Muscle layer of colon (tissue), 2 donors: ENCODE results near the gene IMMP2L.

Experiments used
- H3K27ac ChIP-seq: one replicate; pipeline ENCODE4 v1.7.0; 2013; ENCODE audit warnings: low read depth, mild to moderate bottlenecking, low read length, moderate library complexity
- H3K27me3 ChIP-seq, 2 donors: one replicate each; pipeline ENCODE4 v1.7.0; 2013; ENCODE audit warnings: low read length in 2 of 2, mild to moderate bottlenecking in 2 of 2; ENCODE audit not compliant: insufficient read depth in 2 of 2, control insufficient read depth in 1 of 2
- H3K36me3 ChIP-seq: one replicate; pipeline ENCODE4 v1.7.0; 2013; ENCODE audit warnings: mild to moderate bottlenecking, low read length; ENCODE audit not compliant: insufficient read depth
- H3K4me1 ChIP-seq: one replicate; pipeline ENCODE4 v1.7.0; 2013; ENCODE audit warnings: mild to moderate bottlenecking, low read length; ENCODE audit not compliant: insufficient read depth
- H3K4me3 ChIP-seq, 2 donors: one replicate each; pipeline ENCODE4 v1.7.0; 2013; ENCODE audit warnings: low read length in 2 of 2, low read depth in 1 of 2, mild to moderate bottlenecking in 1 of 2, moderate library complexity in 1 of 2
- H3K9ac ChIP-seq: one replicate; pipeline ENCODE4 v1.7.0; 2013; ENCODE audit warnings: low read length
- H3K9me3 ChIP-seq: one replicate; pipeline ENCODE4 v1.7.0; 2013; ENCODE audit warnings: mild to moderate bottlenecking, low read length
- donor health status: abdominal sarcoma.
- donor health status: Adenocarcinoma of cecum.

IMMP2L gene

DNA sequence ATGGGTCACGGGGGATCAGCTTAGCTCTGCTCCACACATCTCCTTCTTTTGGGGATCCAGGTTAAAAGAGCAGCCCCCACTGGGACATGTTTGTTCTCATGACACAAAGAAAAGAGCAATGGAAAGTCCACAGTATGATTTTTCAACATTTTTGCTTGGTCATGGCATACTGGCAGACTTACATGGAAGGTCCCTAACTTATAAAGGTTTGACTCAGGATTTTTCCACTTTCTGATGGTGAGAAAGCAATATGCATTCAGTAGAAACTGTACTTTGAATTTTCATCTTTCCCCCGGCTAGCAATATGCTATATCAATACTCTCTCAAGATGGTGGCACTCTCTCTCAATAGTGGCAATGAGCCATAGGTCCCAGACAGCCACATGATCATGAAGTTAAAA lies 699.0 kb downstream of the IMMP2L start:
- Histone ChIP-seq H3K4me3 (no peak overlapping the region), H3K27ac (no peak overlapping the region), H3K9me3 (no peaks in the 10 kb centered on the region), H3K4me1 (peaks cover 2% of the 10 kb centered on the region), H3K36me3 (no peaks in the 10 kb centered on the region), H3K9ac (no peak overlapping the region), H3K27me3 (no peaks in the 10 kb centered on the region)

DNA sequence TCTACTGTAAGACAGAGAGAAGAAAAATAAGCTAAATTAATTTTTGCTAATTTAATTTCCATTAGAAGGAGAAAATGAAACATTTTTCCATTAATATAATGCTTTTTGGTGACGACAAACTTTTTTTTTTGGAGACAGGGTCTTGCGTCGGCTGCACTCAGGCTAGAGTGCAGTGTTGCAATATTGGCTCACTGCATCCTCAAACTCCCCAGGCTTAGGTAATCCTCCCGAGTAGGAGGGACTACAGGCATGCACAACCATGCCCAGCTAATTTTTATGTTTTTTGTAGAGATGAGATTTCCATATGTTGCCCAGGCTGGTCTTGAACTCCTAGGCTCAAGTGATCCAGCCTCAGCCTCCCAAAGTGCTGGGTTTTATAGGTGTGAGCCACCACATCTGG lies 701.1 kb downstream of the IMMP2L start:
- H3K4me1 ChIP-seq, result no peaks in the 10 kb centered on the region
- H3K27me3 ChIP-seq, result no peaks in the 10 kb centered on the region
- H3K4me3 ChIP-seq, result no peak overlapping the region
- H3K27ac ChIP-seq, result no peak overlapping the region
- no peaks in the 10 kb centered on the region for H3K9me3 ChIP-seq
- H3K9ac ChIP-seq, result no peak overlapping the region
- no peaks in the 10 kb centered on the region for H3K36me3 ChIP-seq

GRCh38 chr7:110857106-110857505 lies 705.2 kb downstream of the IMMP2L start:
- Histone ChIP-seq H3K4me3 (no peak overlapping the region), H3K4me1 (no peaks in the 10 kb centered on the region), H3K9me3 (no peaks in the 10 kb centered on the region), H3K9ac (no peak overlapping the region), H3K36me3 (no peaks in the 10 kb centered on the region), H3K27me3 (no peaks in the 10 kb centered on the region), H3K27ac (no peak overlapping the region)

GRCh38 chr7:110856704-110857103 lies 705.6 kb downstream of the IMMP2L start:
- Histone ChIP-seq H3K9me3 (no peaks in the 10 kb centered on the region), H3K4me1 (no peaks in the 10 kb centered on the region), H3K4me3 (no peak overlapping the region), H3K27me3 (no peaks in the 10 kb centered on the region), H3K27ac (no peak overlapping the region), H3K9ac (no peak overlapping the region), H3K36me3 (no peaks in the 10 kb centered on the region)

GRCh38 chr7:110854651-110855050 lies 707.6 kb downstream of the IMMP2L start:
- H3K9me3 ChIP-seq, result no peaks in the 10 kb centered on the region
- H3K27me3 ChIP-seq, result no peaks in the 10 kb centered on the region
- no peak overlapping the region for H3K9ac ChIP-seq
- no peaks in the 10 kb centered on the region for H3K4me1 ChIP-seq
- H3K36me3 ChIP-seq, result no peaks in the 10 kb centered on the region
- no peak overlapping the region for H3K4me3 ChIP-seq
- H3K27ac ChIP-seq, result no peak overlapping the region

DNA sequence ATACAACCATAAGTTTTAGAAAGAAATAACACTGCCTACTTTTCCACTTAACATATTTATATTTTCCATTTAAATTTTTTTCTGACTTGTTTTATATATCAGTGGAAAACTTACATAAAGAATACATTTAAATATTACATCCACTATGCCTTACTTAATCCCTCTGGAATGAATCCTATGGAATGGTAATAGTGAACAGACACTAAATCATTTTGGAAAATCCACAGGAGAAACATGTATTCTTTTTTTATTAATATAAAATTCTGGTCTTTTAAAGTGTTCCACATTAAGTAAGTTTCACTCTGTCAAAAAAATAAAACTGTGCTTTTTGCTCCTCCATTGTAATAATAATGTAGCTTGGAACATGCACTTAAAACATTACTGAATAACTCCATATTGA lies 708.1 kb downstream of the IMMP2L start:
- H3K4me1 ChIP-seq, result no peaks in the 10 kb centered on the region
- H3K9me3 ChIP-seq, result no peaks in the 10 kb centered on the region
- H3K9ac ChIP-seq, result no peak overlapping the region
- no peak overlapping the region for H3K27ac ChIP-seq
- no peak overlapping the region for H3K4me3 ChIP-seq
- no peaks in the 10 kb centered on the region for H3K27me3 ChIP-seq
- H3K36me3 ChIP-seq, result no peaks in the 10 kb centered on the region

- H3K9ac ChIP-seq, result no peak overlapping the region
- no peaks in the 10 kb centered on the region for H3K4me1 ChIP-seq
- H3K27ac ChIP-seq, result no peak overlapping the region
- no peaks in the 10 kb centered on the region for H3K36me3 ChIP-seq
- no peaks in the 10 kb centered on the region for H3K27me3 ChIP-seq
- H3K9me3 ChIP-seq, result no peaks in the 10 kb centered on the region
- H3K4me3 ChIP-seq, result no peak overlapping the region
Observed at GRCh38 chr7:110853263-110853662, 709.0 kb downstream of the IMMP2L start.

GRCh38 chr7:110852156-110852940 lies 709.9 kb downstream of the IMMP2L start:
- no peaks in the 10 kb centered on the region for H3K27me3 ChIP-seq
- no peaks in the 10 kb centered on the region for H3K36me3 ChIP-seq
- H3K4me3 ChIP-seq, result no peak overlapping the region
- no peak overlapping the region for H3K27ac ChIP-seq
- H3K9me3 ChIP-seq, result no peaks in the 10 kb centered on the region
- no peak overlapping the region for H3K9ac ChIP-seq
- H3K4me1 ChIP-seq, result no peaks in the 10 kb centered on the region

- Histone ChIP-seq H3K9me3 (no peaks in the 10 kb centered on the region), H3K27me3 (no peaks in the 10 kb centered on the region), H3K27ac (no peak overlapping the region), H3K4me3 (no peak overlapping the region), H3K4me1 (no peaks in the 10 kb centered on the region), H3K36me3 (no peaks in the 10 kb centered on the region), H3K9ac (no peak overlapping the region)
Observed at GRCh38 chr7:110850224-110850623, 712.1 kb downstream of the IMMP2L start.

DNA sequence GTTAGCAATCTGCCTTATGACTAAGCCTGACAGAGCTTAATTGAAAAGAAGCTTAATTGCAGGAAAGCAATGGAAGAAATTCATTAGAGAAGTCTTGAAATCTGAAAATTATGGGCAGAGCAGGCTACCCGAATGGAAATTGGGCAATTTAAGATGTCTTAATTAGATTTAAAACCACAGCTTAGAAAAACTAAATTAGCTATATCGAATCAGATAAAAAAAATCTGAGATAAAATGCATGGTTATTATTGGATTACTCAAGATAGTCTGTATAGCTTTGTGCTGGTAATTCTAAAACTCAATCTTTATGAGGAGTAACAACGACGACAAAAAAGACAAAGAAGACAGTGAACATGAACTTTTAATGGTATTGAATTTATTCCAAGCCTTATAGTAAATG lies 719.5 kb downstream of the IMMP2L start:
- H3K27me3 ChIP-seq, result no peaks in the 10 kb centered on the region
- no peak overlapping the region for H3K27ac ChIP-seq
- no peaks in the 10 kb centered on the region for H3K4me1 ChIP-seq
- no peak overlapping the region for H3K9ac ChIP-seq
- no peaks in the 10 kb centered on the region for H3K36me3 ChIP-seq
- no peaks in the 10 kb centered on the region for H3K9me3 ChIP-seq
- H3K4me3 ChIP-seq, result no peak overlapping the region

DNA sequence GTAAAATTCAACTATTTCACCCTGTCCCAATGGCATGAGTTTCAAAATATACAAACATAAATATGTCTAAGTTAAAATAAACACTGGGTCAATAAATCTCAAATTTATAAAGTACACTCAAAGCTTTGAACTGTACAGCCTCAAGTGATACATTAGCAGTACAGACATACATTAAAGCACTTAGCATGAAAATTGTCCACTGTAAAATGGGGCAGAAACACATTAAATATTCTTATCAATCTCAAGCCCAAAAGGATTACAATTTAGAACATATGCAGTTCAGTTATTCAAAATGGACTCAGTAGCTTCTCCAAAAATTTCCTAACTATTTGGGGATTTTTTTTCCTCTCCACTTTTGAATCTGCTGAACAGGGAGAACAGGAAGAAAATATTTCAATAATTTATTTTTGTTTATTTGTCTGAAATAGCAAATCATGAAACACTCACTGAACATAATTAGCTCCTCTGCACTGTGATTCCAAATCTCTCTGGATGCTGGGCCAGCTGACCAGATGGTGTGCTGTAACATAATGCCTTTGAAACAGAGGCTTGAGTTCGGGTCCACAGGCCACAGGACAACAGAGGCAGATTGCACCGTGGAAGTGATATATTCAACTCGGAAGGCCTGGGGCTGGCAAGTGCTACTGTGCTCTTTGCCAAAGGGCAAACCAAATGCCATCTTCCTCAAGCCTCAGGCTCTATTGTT lies 720.3 kb downstream of the IMMP2L start:
- H3K36me3 ChIP-seq, result no peaks in the 10 kb centered on the region
- H3K4me3 ChIP-seq, result no peak overlapping the region
- H3K9me3 ChIP-seq, result no peaks in the 10 kb centered on the region
- H3K27ac ChIP-seq, result no peak overlapping the region
- H3K9ac ChIP-seq, result no peak overlapping the region
- no peaks in the 10 kb centered on the region for H3K27me3 ChIP-seq
- no peaks in the 10 kb centered on the region for H3K4me1 ChIP-seq

GRCh38 chr7:110839866-110840265 lies 722.4 kb downstream of the IMMP2L start:
- Histone ChIP-seq H3K9ac (no peak overlapping the region), H3K27me3 (no peaks in the 10 kb centered on the region), H3K9me3 (no peaks in the 10 kb centered on the region), H3K27ac (no peak overlapping the region), H3K4me1 (peaks cover 7% of the 10 kb centered on the region), H3K4me3 (no peak overlapping the region), H3K36me3 (no peaks in the 10 kb centered on the region)
